ENCODE data around the gene CNTN4. TPM values are rescaled to one million over a fixed set of nuclear protein-coding genes. Genes with fewer than 3 reads are reported as not detected.

Gene CNTN4
- total RNA-seq, 4 donors from 2014 or later, result 6.6 to 10.7 (median 9.7) TPM

- H3K27me3 ChIP-seq, result no peaks in the 10 kb centered on the region
- no peaks in the 10 kb centered on the region for H3K9me3 ChIP-seq
- intact Hi-C loops (cut with DNase I), result no loop called here
- 83% methylated on average over 7 of the region's 7 CpGs for WGBS
- H3K4me1 ChIP-seq, result no peaks in the 10 kb centered on the region
- H3K27ac ChIP-seq (replicated peaks in 1 of 4), result no peak overlapping the region
- no peak overlapping the region for H3K4me3 ChIP-seq
- no peak for DNase-seq (ENCODE audit: extremely low spot score)
- TF ChIP-seq, protein P1, sequence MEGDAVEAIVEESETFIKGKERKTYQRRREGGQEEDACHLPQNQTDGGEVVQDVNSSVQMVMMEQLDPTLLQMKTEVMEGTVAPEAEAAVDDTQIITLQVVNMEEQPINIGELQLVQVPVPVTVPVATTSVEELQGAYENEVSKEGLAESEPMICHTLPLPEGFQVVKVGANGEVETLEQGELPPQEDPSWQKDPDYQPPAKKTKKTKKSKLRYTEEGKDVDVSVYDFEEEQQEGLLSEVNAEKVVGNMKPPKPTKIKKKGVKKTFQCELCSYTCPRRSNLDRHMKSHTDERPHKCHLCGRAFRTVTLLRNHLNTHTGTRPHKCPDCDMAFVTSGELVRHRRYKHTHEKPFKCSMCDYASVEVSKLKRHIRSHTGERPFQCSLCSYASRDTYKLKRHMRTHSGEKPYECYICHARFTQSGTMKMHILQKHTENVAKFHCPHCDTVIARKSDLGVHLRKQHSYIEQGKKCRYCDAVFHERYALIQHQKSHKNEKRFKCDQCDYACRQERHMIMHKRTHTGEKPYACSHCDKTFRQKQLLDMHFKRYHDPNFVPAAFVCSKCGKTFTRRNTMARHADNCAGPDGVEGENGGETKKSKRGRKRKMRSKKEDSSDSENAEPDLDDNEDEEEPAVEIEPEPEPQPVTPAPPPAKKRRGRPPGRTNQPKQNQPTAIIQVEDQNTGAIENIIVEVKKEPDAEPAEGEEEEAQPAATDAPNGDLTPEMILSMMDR (IDR thresholded peaks at IDR 0.05), result no peak
- H3K36me3 ChIP-seq, result no peaks in the 10 kb centered on the region
These were observed 781.6 kb downstream of the CNTN4 start for GRCh38 chr3:2880218-2880756.

- intact Hi-C loops (cut with DNase I), result no loop called here
- Histone ChIP-seq H3K9me3 (no peaks in the 10 kb centered on the region), H3K4me1 (no peaks in the 10 kb centered on the region), H3K27me3 (no peaks in the 10 kb centered on the region), H3K27ac (replicated peaks in 1 of 4) (no peak overlapping the region), H3K36me3 (no peaks in the 10 kb centered on the region), H3K4me3 (no peak overlapping the region)
- DNase-seq (ENCODE audit: extremely low spot score), result no peak
- WGBS, result 81% methylated on average over 3 of the region's 3 CpGs
- TF ChIP-seq EP300 (IDR thresholded peaks at IDR 0.05), result no peak
- no peak for TF ChIP-seq POLR2A (IDR thresholded peaks at IDR 0.05; ENCODE audit: low read depth)
- TF ChIP-seq, protein P1 (IDR thresholded peaks at IDR 0.05), result no peak
- no peak for TF ChIP-seq POLR2AphosphoS5 (IDR thresholded peaks at IDR 0.05)
These were observed 784.6 kb downstream of the CNTN4 start for GRCh38 chr3:2883283-2883682.

- no peak for DNase-seq (ENCODE audit: extremely low spot score)
- intact Hi-C loops (cut with DNase I), result no loop called here
- H3K4me1 ChIP-seq, result no peaks in the 10 kb centered on the region
- TF ChIP-seq EP300 (IDR thresholded peaks at IDR 0.05), result no peak
- TF ChIP-seq POLR2AphosphoS5 (IDR thresholded peaks at IDR 0.05), result no peak
- TF ChIP-seq, protein P1 (IDR thresholded peaks at IDR 0.05), result no peak
- no peak for TF ChIP-seq POLR2A (IDR thresholded peaks at IDR 0.05; ENCODE audit: low read depth)
- no peaks in the 10 kb centered on the region for H3K27me3 ChIP-seq
- H3K4me3 ChIP-seq, result no peak overlapping the region
- 82% methylated on average over 2 of the region's 2 CpGs for WGBS
- no peaks in the 10 kb centered on the region for H3K9me3 ChIP-seq
- H3K27ac ChIP-seq (replicated peaks in 1 of 4), result no peak overlapping the region
- no peaks in the 10 kb centered on the region for H3K36me3 ChIP-seq
These were observed 789.9 kb downstream of the CNTN4 start for GRCh38 chr3:2888592-2888991.

DNA sequence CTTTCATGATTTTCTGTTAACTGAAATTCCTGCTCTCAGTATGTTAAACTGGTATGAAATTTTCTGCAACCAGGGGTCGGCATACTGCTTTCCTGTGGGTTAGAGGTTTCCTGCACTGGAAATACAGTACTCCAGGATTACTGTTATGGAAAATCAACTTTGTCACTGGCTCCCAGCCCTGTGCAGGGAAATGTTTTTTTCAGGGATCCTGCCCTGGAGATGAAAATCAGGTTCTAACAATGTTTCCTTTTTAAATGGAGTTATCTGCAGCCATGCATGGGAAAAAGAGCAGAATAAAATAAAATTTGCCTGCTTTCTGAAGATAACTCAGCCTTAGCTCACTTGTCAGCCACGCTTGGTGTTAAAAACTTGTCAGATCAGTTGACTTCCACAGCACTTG is 791.1 kb downstream of the CNTN4 start:
- TF ChIP-seq EP300 (IDR thresholded peaks at IDR 0.05) (no peak), POLR2AphosphoS5 (IDR thresholded peaks at IDR 0.05) (no peak), POLR2A (IDR thresholded peaks at IDR 0.05; ENCODE audit: low read depth) (no peak)
- TF ChIP-seq, protein P1 (IDR thresholded peaks at IDR 0.05), result no peak
- H3K27me3 ChIP-seq, result no peaks in the 10 kb centered on the region
- intact Hi-C loops (cut with DNase I), result no loop called here
- WGBS, result 52% methylated on average over 2 of the region's 2 CpGs
- no peaks in the 10 kb centered on the region for H3K9me3 ChIP-seq
- no peaks in the 10 kb centered on the region for H3K4me1 ChIP-seq
- H3K36me3 ChIP-seq, result no peaks in the 10 kb centered on the region
- H3K4me3 ChIP-seq, result no peak overlapping the region
- no peak overlapping the region for H3K27ac ChIP-seq (replicated peaks in 1 of 4)
- DNase-seq (ENCODE audit: extremely low spot score), result no peak

- Histone ChIP-seq H3K27me3 (no peaks in the 10 kb centered on the region), H3K4me3 (no peak overlapping the region), H3K27ac (replicated peaks in 1 of 4) (no peak overlapping the region), H3K4me1 (no peaks in the 10 kb centered on the region), H3K36me3 (no peaks in the 10 kb centered on the region), H3K9me3 (no peaks in the 10 kb centered on the region)
- intact Hi-C loops (cut with DNase I), result no loop called here
- no peak for DNase-seq (ENCODE audit: extremely low spot score)
- whole genome bisulfite sequencing, result 72% methylated on average over 3 of the region's 3 CpGs
- TF ChIP-seq EP300 (IDR thresholded peaks at IDR 0.05) (no peak), POLR2A (IDR thresholded peaks at IDR 0.05; ENCODE audit: low read depth) (no peak), POLR2AphosphoS5 (IDR thresholded peaks at IDR 0.05) (no peak)
- TF ChIP-seq, protein P1 (IDR thresholded peaks at IDR 0.05), result no peak
These were observed 797.8 kb downstream of the CNTN4 start for GRCh38 chr3:2896308-2896939.
